Body of pancreas (tissue), 4 donors: ENCODE measurements around the gene OR6N2. TPM values are rescaled to one million over a fixed set of nuclear protein-coding genes. Genes with fewer than 3 reads are reported as not detected.

Experiments
- ATAC-seq: fragments of 150-250 bp; one replicate; pipeline ENCODE4 v1.9.1; 2016
- DNase-seq, 4 donors: peaks; one replicate each; pipeline ENCODE4 v3.0.0-alpha.2; 2019
- H3K27ac ChIP-seq, 4 donors: fragments of 200-600 bp; sonication (generic); 1 replicate in 3 of 4; 2 replicates in 1 of 4; pipeline versions ENCODE4 v1.5.1 to v1.6.1; 2016 to 2019; ENCODE audit warnings: mild to moderate bottlenecking in 1 of 4, mixed read lengths in 1 of 4, moderate library complexity in 1 of 4
- H3K27me3 ChIP-seq, 2 donors: fragments of 200-600 bp; sonication (generic); one replicate each; pipeline ENCODE4 v1.6.0; 2016; ENCODE audit warnings: mild to moderate bottlenecking in 1 of 2
- H3K36me3 ChIP-seq, 2 donors: fragments of 200-600 bp; sonication (generic); replicated peaks in 1 of 2; 2 replicates each; pipeline ENCODE4 v1.5.1; 2016; ENCODE audit warnings: low read depth in 2 of 2; ENCODE audit not compliant: insufficient read depth in 1 of 2
- H3K4me1 ChIP-seq: fragments of 200-600 bp; sonication (generic); one replicate; pipeline ENCODE4 v1.6.0; 2016
- H3K4me3 ChIP-seq, 2 donors: fragments of 200-600 bp; sonication (generic); 1 replicate in 1 of 2; 2 replicates in 1 of 2; pipeline ENCODE4 v1.5.1; 2016 to 2019
- H3K9me3 ChIP-seq, 3 donors: fragments of 200-600 bp; sonication (generic); 1 replicate in 2 of 3; 2 replicates in 1 of 3; pipeline ENCODE4 v1.5.1; 2016
- POLR2A ChIP-seq, 3 donors: fragments of 450-650 bp; IDR thresholded peaks; one replicate each; pipeline ENCODE4 v1.6.1; 2016; ENCODE audit warnings: antibody characterized with exemption in 3 of 3, mild to moderate bottlenecking in 2 of 3
- WGBS, 2 donors: methylation state at CpG; one replicate each; pipeline ENCODE4 v1.1.5; 2017; 5-methylcytosine and 5-hydroxymethylcytosine counted together
- intact Hi-C: fragments of 100-400 bp; cut with DNase I; formaldehyde crosslinking; loops from one replicate; pipeline ENCODE4 v1.15.1; 2023
- small RNA-seq: library from RNA; depleted of rRNA; stranded (forward); fragments of <200 nt; gene quantifications from one replicate; pipeline ENCODE3, GENCODE V24; 2016
- total RNA-seq, 2 donors: library from RNA; depleted of rRNA; stranded (reverse); fragments of >200 nt; gene quantifications; one replicate each; pipeline ENCODE4 v1.1.0, GENCODE V29; 2016
- TF ChIP-seq, protein P1 (sequence below), 7 experiments: fragments of 450-650 bp in 4 of 7; fragments of 200-600 bp in 3 of 7; sonication (generic) in 3 of 7; IDR thresholded peaks; one replicate each; pipeline ENCODE4 v1.5.1; 2016 to 2019; ENCODE audit warnings: antibody characterized with exemption in 7 of 7

The OR6N2 gene
- total RNA-seq, 2 donors from 2014 or later = not detected

DNA sequence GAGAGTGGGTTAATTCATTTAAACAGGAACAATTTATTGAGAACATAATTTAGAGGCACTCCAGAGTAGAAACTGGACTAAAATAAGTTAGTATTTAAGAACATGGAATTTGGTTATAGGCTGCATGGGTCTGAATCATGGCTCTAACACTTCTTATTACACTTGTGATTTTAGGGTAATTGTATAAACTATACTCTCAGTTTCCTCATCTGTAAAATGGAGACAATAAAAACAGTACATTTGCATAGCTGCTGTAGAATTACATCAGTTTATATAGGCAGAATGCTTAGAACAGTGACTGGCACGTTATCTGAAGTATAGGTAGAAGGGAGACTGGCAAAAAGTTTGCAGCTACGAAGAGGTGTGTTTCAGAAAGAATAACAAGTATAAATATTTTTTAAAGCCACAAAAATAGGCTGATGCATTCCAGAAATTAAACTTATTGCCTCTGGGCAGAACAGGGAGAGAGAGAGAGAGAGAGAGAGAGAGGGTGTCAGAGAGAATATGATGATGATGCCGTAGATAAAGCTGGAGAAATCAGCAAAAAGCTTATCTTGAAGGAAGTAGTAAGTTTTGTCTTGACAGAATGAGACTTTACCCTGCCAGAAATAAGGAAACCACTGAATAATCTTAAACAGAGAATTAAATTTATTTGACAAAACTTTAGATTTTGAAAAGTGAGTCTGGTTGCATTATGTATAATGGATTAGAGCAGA, 52.3 kb downstream of the OR6N2 start:
- Histone ChIP-seq H3K27me3 (no peaks in the 10 kb centered on the region), H3K36me3 (no peaks in the 10 kb centered on the region), H3K9me3 (no peaks in the 10 kb centered on the region), H3K4me3 (no peak overlapping the region), H3K27ac (no peak overlapping the region), H3K4me1 (no peaks in the 10 kb centered on the region)
- WGBS, 2 donors = 43 to 57% methylated on average over 3 of the region's 3 CpGs
- ATAC-seq = no peak
- intact Hi-C loops = no loop called here
- no peak for TF ChIP-seq POLR2A (IDR thresholded peaks at IDR 0.05)
- TF ChIP-seq, protein P1, sequence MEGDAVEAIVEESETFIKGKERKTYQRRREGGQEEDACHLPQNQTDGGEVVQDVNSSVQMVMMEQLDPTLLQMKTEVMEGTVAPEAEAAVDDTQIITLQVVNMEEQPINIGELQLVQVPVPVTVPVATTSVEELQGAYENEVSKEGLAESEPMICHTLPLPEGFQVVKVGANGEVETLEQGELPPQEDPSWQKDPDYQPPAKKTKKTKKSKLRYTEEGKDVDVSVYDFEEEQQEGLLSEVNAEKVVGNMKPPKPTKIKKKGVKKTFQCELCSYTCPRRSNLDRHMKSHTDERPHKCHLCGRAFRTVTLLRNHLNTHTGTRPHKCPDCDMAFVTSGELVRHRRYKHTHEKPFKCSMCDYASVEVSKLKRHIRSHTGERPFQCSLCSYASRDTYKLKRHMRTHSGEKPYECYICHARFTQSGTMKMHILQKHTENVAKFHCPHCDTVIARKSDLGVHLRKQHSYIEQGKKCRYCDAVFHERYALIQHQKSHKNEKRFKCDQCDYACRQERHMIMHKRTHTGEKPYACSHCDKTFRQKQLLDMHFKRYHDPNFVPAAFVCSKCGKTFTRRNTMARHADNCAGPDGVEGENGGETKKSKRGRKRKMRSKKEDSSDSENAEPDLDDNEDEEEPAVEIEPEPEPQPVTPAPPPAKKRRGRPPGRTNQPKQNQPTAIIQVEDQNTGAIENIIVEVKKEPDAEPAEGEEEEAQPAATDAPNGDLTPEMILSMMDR (IDR thresholded peaks at IDR 0.05) = no peak
- DNase-seq = no peak

DNA sequence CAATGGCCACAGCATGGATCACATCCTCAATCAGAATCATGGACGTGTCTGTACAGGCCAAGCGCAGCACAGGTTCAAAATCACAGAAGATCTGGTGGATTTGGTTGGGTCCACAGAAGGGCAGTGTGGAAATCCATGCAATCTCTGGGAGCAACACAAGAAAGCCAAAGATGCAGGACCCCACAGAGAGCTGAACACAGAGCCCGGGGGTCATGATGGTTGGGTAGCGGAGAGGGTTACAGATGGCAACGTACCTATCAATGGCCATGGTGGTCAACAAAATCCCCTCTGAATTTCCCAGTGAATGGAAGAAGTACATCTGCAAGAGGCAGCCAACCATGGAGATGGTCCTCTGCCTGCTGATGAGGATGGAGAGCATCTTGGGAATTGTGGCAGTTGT, 56.6 kb downstream of the OR6N2 start:
- DNase-seq (no peak), ATAC-seq (no peak)
- no peak overlapping the region for H3K27ac ChIP-seq
- H3K4me3 ChIP-seq = no peak overlapping the region
- H3K27me3 ChIP-seq = no peaks in the 10 kb centered on the region
- H3K36me3 ChIP-seq = no peaks in the 10 kb centered on the region
- no peaks in the 10 kb centered on the region for H3K4me1 ChIP-seq
- WGBS, 2 donors = 74 to 84% methylated on average over 5 of the region's 5 CpGs
- TF ChIP-seq POLR2A (IDR thresholded peaks at IDR 0.05) = no peak
- TF ChIP-seq, protein P1 (IDR thresholded peaks at IDR 0.05) = no peak
- no peaks in the 10 kb centered on the region for H3K9me3 ChIP-seq
- intact Hi-C loops = no loop called here

Small RNA genes lying within 50 kb of the gene (small RNA-seq; reads per million reads assigned to genes)
- gene OR2AQ1P = not detected

Other genes with a start within 250 kb of the OR6N2 start
- gene OR6Y1, start 226.8 kb downstream of the OR6N2 start, total RNA-seq = not detected
- gene OR6P1, start 210.6 kb downstream of the OR6N2 start, total RNA-seq = not detected
- not detected for gene OR10X1, start 201.3 kb downstream of the OR6N2 start, total RNA-seq
- gene OR10Z1, start 175.9 kb downstream of the OR6N2 start, total RNA-seq = not detected
- gene SPTA1, start 94.5 kb downstream of the OR6N2 start, total RNA-seq = not detected
- gene OR6K2, start 80.6 kb downstream of the OR6N2 start, total RNA-seq = not detected
- gene OR6K3, start 60.5 kb downstream of the OR6N2 start, total RNA-seq = not detected
- gene OR6K6, start 26.5 kb downstream of the OR6N2 start, total RNA-seq = not detected
- not detected for gene OR6N1, start 9.0 kb downstream of the OR6N2 start, total RNA-seq
- 1 to 10 TPM; 3.0 to 3.1 TPM for gene MNDA, start 50.1 kb upstream of the OR6N2 start, total RNA-seq
- gene PYHIN1, start 150.3 kb upstream of the OR6N2 start, total RNA-seq = 1 to 10 TPM in 1 of 2 donors, under 1 TPM in 1; 0.66 to 1.6 TPM
- 10 to 100 TPM; 10.9 to 11.2 TPM for gene IFI16, start 228.7 kb upstream of the OR6N2 start, total RNA-seq